Dedifferentiated amniotic fluid mesenchymal stem cell (primary cell): ENCODE measurements around the gene THBS4.
"Not testable (repeated sequence)": the region's sequence is repeated elsewhere in the genome, so short reads cannot be mapped to it uniquely, and the experiment has no call there.

Source experiments
- DNase-seq: peaks from one replicate; pipeline ENCODE4 v3.0.0-alpha.2; 2016; ENCODE audit errors: extremely low spot score

Gene THBS4

GRCh38 chr5:80076131-80077050 is 41.2 kb downstream of the THBS4 start:
- DNase-seq: no peak

- DNase-seq: no peak
These were observed 42.0 kb downstream of the THBS4 start for GRCh38 chr5:80077051-80077714.

- DNase-seq: no peak
These were observed 43.8 kb downstream of the THBS4 start for GRCh38 chr5:80078921-80079320.

- DNase-seq: no peak
These were observed 47.1 kb downstream of the THBS4 start for GRCh38 chr5:80082281-80082680.

GRCh38 chr5:80082731-80083100 is 47.6 kb downstream of the THBS4 start:
- DNase-seq: peak; percentile 81

- peak; percentile 92 for DNase-seq
These were observed 48.1 kb downstream of the THBS4 start for GRCh38 chr5:80083101-80083890.

GRCh38 chr5:80090884-80091166 is 55.7 kb downstream of the THBS4 start:
- DNase-seq: no peak

- peak; percentile 67 for DNase-seq
These were observed 56.6 kb downstream of the THBS4 start for GRCh38 chr5:80091792-80092192.

- no peak for DNase-seq
These were observed 57.4 kb downstream of the THBS4 start for GRCh38 chr5:80092486-80093107.

GRCh38 chr5:80093796-80094195 is 58.6 kb downstream of the THBS4 start:
- no peak for DNase-seq

GRCh38 chr5:80094236-80094738 is 59.1 kb downstream of the THBS4 start:
- no peak for DNase-seq

- no peak for DNase-seq
These were observed 62.3 kb downstream of the THBS4 start for GRCh38 chr5:80097451-80097850.

GRCh38 chr5:80101993-80102392 is 66.8 kb downstream of the THBS4 start:
- DNase-seq: no peak

- DNase-seq: no peak
These were observed 68.2 kb downstream of the THBS4 start for GRCh38 chr5:80103371-80103770.

- no peak for DNase-seq
These were observed 70.7 kb downstream of the THBS4 start for GRCh38 chr5:80105698-80106439.

GRCh38 chr5:80106916-80107315 is 71.8 kb downstream of the THBS4 start:
- no peak for DNase-seq

- no peak for DNase-seq
These were observed 74.7 kb downstream of the THBS4 start for GRCh38 chr5:80109646-80110478.

- DNase-seq: not testable (repeated sequence)
These were observed 76.3 kb downstream of the THBS4 start for GRCh38 chr5:80111376-80111990.

- DNase-seq: no peak
These were observed 79.7 kb downstream of the THBS4 start for GRCh38 chr5:80114860-80115259.

GRCh38 chr5:80116000-80116399 is 80.9 kb downstream of the THBS4 start:
- no peak for DNase-seq
